ENCODE measurements around the gene MYLK2. TPM values are rescaled to one million over a fixed set of nuclear protein-coding genes. Genes with fewer than 3 reads are reported as not detected.

MYLK2 gene
- total and polyA plus RNA-seq, 7 experiments from 2014 or later, result 0.58 TPM; not detected in 6

DNA sequence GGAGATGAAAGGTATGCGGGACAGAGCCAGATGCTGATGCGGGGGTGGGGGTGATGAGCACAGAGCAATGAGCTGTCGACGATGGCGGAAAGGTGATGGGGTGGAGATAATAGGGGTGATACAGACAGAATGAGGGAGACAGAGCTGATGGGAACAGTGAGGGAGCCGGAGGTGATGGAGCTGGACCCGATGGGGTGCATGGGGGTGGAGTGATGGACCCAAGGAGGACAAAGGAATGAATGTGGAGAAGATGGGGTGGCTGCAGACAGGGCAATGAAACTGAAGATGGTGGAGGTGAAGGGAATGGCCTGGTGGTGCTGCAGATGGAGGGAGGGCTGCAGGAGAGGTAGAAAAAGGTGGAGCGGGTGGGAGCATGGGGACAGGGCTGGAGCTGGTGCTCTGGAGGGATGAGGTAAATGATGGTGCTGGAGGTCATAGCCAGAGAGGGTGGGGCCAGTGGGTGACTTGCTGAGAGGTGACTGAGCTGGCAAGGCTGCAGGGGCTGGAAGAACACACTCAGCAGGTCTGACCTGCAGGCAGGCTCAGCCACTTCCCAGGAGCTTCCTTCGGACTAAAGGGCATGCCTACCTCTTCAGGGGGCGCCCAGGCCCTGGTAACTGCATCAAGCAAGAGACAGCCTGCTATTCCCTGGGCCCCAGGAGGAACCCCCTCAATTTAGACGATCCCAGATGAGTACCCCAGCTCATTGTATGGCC, 32.2 kb downstream of the MYLK2 start:
- H3K4me1 ChIP-seq (ENCODE audit: control insufficient read depth in 2 of 2, insufficient read depth in 2 of 2, low read length in 2 of 2), result no peaks in the 10 kb centered on the region
- Mint-ChIP-seq H3K4me3 (no peak overlapping the region), H3K36me3 (peaks cover 0 to 4% (median 0%) of the 10 kb centered on the region in 5 donors), H3K27ac (no peak overlapping the region), H3K4me1 (no peaks in the 10 kb centered on the region), H3K27me3 (peaks cover 15 to 32% (median 18%) of the 10 kb centered on the region in 5 donors), H3K9me3 (peaks cover 0 to 2% (median 0%) of the 10 kb centered on the region in 11 donors)
- ChIA-PET POLR2A (interaction anchor here (0.6 kb wide), 1 partner anchor 280 kb away, joined by 4 read pairs; no protein-coding TSS in a partner anchor), CTCF (interaction anchor here (0.5 to 2.9 kb wide), 6 partner anchors 9 to 1126 kb away, joined by 3 to 16 read pairs (median 4); partner anchors contain the start of gene PDRG1)
- no peak for ATAC-seq
- H3K4me3 ChIP-seq (ENCODE audit: low read length), result no peak overlapping the region
- H3K9me3 ChIP-seq (ENCODE audit: control insufficient read depth in 2 of 3, low read length in 3 of 3), result no peaks in the 10 kb centered on the region
- no peaks in the 10 kb centered on the region for H3K36me3 ChIP-seq (ENCODE audit: control insufficient read depth in 2 of 3, insufficient read depth in 3 of 3, low read length in 3 of 3)
- no peaks in the 10 kb centered on the region for H3K27me3 ChIP-seq (ENCODE audit: control insufficient read depth in 2 of 2, insufficient read depth in 2 of 2, low read length in 2 of 2)
- no peak overlapping the region for H3K27ac ChIP-seq (ENCODE audit: low read depth, low read length)
- intact Hi-C loops (cut with micrococcal nuclease), result loop anchor here in 1 of 2 donors (10.0 kb wide), 1 partner anchor 663 kb away; no protein-coding TSS in a partner anchor
- no peak for DNase-seq

- Histone ChIP-seq H3K9me3 (ENCODE audit: control insufficient read depth in 2 of 3, low read length in 3 of 3) (no peaks in the 10 kb centered on the region), H3K27ac (ENCODE audit: low read depth, low read length) (no peak overlapping the region), H3K36me3 (ENCODE audit: control insufficient read depth in 2 of 3, insufficient read depth in 3 of 3, low read length in 3 of 3) (no peaks in the 10 kb centered on the region), H3K27me3 (ENCODE audit: control insufficient read depth in 2 of 2, insufficient read depth in 2 of 2, low read length in 2 of 2) (no peaks in the 10 kb centered on the region), H3K4me3 (ENCODE audit: low read length) (no peak overlapping the region), H3K4me1 (ENCODE audit: control insufficient read depth in 2 of 2, insufficient read depth in 2 of 2, low read length in 2 of 2) (no peaks in the 10 kb centered on the region)
- ChIA-PET CTCF (interaction anchor here (1.2 to 2.9 kb wide), 6 partner anchors 95 to 238 kb away, joined by 3 to 16 read pairs (median 5); partner anchors contain the start of gene PDRG1), POLR2A (no interaction called here)
- H3K9me3 Mint-ChIP-seq, result peaks cover 0 to 2% (median 0%) of the 10 kb centered on the region in 11 donors
- H3K27ac Mint-ChIP-seq, result no peak overlapping the region
- intact Hi-C loops (cut with micrococcal nuclease), result loop anchor here (2.0 to 10.0 kb wide), 3 partner anchors 177 to 799 kb away; no protein-coding TSS in a partner anchor
- H3K36me3 Mint-ChIP-seq, result peaks cover 0 to 4% (median 0%) of the 10 kb centered on the region in 5 donors
- H3K4me1 Mint-ChIP-seq, result peaks cover 0 to 7% (median 0%) of the 10 kb centered on the region in 7 donors
- no peak overlapping the region for H3K4me3 Mint-ChIP-seq
- peaks cover 21 to 44% (median 25%) of the 10 kb centered on the region in 5 donors for H3K27me3 Mint-ChIP-seq
- ATAC-seq (no peak), DNase-seq (no peak)
These were observed 34.3 kb downstream of the MYLK2 start for GRCh38 chr20:31853481-31853880.

DNA sequence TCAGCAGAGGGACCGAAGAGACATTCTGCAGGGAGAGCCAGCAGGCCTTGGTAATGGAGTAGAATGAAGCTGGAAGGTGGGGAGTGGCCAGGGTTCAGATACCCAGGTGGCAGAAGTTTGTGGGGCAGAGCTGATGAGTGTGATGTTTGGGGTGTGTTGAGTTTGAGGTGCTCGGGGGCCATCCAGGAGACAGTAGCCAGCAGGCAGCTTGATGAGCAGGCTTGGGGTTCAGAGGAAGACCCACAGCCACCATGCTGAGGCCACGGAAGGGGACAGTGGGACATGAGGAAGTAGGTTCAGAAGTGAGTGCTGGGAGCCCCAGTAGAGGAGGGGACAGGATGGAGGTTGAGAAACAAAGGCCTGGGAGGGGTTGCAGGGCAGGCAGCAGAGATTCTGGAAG, 37.4 kb downstream of the MYLK2 start:
- no peak for ATAC-seq
- Mint-ChIP-seq H3K27me3 (peaks cover 18 to 40% (median 34%) of the 10 kb centered on the region in 5 donors), H3K4me3 (no peak overlapping the region), H3K9me3 (no peaks in the 10 kb centered on the region), H3K27ac (no peak overlapping the region), H3K4me1 (peaks cover 0 to 18% (median 8%) of the 10 kb centered on the region in 7 donors), H3K36me3 (no peaks in the 10 kb centered on the region)
- Histone ChIP-seq H3K27me3 (ENCODE audit: control insufficient read depth in 2 of 2, insufficient read depth in 2 of 2, low read length in 2 of 2) (peaks cover 0 to 10% of the 10 kb centered on the region in 2 donors), H3K27ac (ENCODE audit: low read depth, low read length) (no peak overlapping the region), H3K4me3 (ENCODE audit: low read length) (no peak overlapping the region), H3K36me3 (ENCODE audit: control insufficient read depth in 2 of 3, insufficient read depth in 3 of 3, low read length in 3 of 3) (no peaks in the 10 kb centered on the region), H3K4me1 (ENCODE audit: control insufficient read depth in 2 of 2, insufficient read depth in 2 of 2, low read length in 2 of 2) (peaks cover 4 to 12% of the 10 kb centered on the region in 2 donors), H3K9me3 (ENCODE audit: control insufficient read depth in 2 of 3, low read length in 3 of 3) (no peaks in the 10 kb centered on the region)
- no peak for DNase-seq
- CTCF ChIA-PET, result no interaction called here
- POLR2A ChIA-PET, result no interaction called here
- intact Hi-C loops (cut with micrococcal nuclease), result loop anchor here in 1 of 2 donors (10.0 kb wide), 1 partner anchor 658 kb away; no protein-coding TSS in a partner anchor

DNA sequence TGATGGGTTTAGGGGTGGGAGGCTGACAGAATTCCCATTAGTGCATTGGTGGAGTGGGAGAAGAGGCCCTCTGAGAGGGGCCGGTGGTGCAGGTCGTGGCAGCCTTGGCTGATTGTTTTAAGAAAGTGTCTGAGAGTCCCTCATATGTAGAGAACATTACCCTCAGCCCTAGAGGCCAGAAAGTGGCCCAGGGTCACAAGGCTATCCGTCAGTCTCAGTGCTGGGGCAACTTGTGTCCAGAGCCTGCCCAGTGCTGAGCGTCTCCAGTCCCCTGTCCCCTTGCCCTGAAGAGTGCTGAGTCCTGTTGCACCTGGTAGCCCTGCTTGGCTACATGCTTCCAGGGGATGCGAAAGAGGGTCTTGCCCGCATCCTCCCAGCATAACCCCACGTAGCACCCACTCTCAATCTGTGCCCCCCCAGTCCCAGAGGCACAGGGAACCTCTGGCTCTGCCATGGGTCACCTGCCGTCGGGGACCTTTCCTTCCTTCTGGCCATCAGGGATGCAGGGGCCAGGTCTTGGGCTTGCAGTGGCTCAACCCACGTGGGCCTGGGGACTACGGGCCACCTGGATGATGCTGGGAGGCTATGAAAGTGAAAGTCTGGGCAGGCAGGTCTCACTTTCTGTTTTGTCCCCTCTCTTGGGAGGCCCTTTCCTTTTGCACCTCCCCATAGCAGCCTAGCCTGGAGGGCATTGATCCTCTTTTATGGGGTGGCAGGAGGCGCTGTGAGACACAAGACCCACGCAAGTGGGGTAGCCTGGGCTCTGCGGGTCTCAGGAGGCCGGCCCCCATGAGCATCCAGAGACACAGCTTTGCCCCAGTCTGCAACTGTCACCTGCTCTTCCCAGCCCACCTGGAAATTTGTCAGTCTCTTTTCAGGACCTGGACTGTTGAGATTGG, 39.0 kb downstream of the MYLK2 start:
- Mint-ChIP-seq H3K4me3 (peak overlapping the region in 1 of 10 donors; percentile 4), H3K9me3 (peaks cover 0 to 2% (median 0%) of the 10 kb centered on the region in 11 donors), H3K36me3 (no peaks in the 10 kb centered on the region), H3K27me3 (peaks cover 17 to 48% (median 31%) of the 10 kb centered on the region in 5 donors), H3K4me1 (peaks cover 5 to 22% (median 11%) of the 10 kb centered on the region in 7 donors), H3K27ac (no peak overlapping the region)
- ChIA-PET CTCF (interaction anchor here (0.7 kb wide), 1 partner anchor 15 kb away, joined by 3 read pairs; no protein-coding TSS in a partner anchor), POLR2A (interaction anchor here (0.7 kb wide), 1 partner anchor 77 kb away, joined by 3 read pairs; no protein-coding TSS in a partner anchor)
- H3K9me3 ChIP-seq (ENCODE audit: control insufficient read depth in 2 of 3, low read length in 3 of 3), result no peaks in the 10 kb centered on the region
- no peak overlapping the region for H3K27ac ChIP-seq (ENCODE audit: low read depth, low read length)
- no peak overlapping the region for H3K4me3 ChIP-seq (ENCODE audit: low read length)
- H3K27me3 ChIP-seq (ENCODE audit: control insufficient read depth in 2 of 2, insufficient read depth in 2 of 2, low read length in 2 of 2), result peaks cover 0 to 10% of the 10 kb centered on the region in 2 donors
- H3K36me3 ChIP-seq (ENCODE audit: control insufficient read depth in 2 of 3, insufficient read depth in 3 of 3, low read length in 3 of 3), result no peaks in the 10 kb centered on the region
- intact Hi-C loops (cut with micrococcal nuclease), result loop anchor here in 1 of 2 donors (10.0 kb wide), 1 partner anchor 657 kb away; no protein-coding TSS in a partner anchor
- no peak for DNase-seq
- peaks cover 4 to 12% of the 10 kb centered on the region in 2 donors for H3K4me1 ChIP-seq (ENCODE audit: control insufficient read depth in 2 of 2, insufficient read depth in 2 of 2, low read length in 2 of 2)
- no peak for ATAC-seq

DNA sequence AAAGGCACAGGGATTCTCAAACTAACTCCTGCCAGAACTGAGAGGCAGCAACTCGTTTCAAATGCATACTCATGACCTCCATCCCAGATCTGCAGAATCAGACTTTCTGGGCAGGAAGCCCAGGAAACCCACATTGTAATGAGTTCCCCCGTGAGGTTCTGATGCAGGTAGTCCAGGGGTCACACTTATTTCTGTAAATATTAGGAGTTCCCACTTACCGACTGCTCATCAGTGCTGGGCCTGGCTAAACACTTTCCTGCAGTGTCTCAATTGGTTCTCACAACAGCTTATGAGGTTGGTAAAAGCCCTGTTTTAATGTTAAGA, 39.6 kb downstream of the MYLK2 start:
- no peak overlapping the region for H3K27ac ChIP-seq (ENCODE audit: low read depth, low read length)
- no peaks in the 10 kb centered on the region for H3K9me3 ChIP-seq (ENCODE audit: control insufficient read depth in 2 of 3, low read length in 3 of 3)
- Mint-ChIP-seq H3K36me3 (no peaks in the 10 kb centered on the region), H3K4me1 (peaks cover 5 to 22% (median 11%) of the 10 kb centered on the region in 7 donors), H3K4me3 (peak overlapping the region in 1 of 10 donors; percentile 4), H3K9me3 (peaks cover 0 to 2% (median 0%) of the 10 kb centered on the region in 11 donors), H3K27me3 (peaks cover 17 to 49% (median 31%) of the 10 kb centered on the region in 5 donors), H3K27ac (no peak overlapping the region)
- DNase-seq (no peak), ATAC-seq (no peak)
- ChIA-PET POLR2A (interaction anchor here (0.7 kb wide), 1 partner anchor 78 kb away, joined by 3 read pairs; no protein-coding TSS in a partner anchor), CTCF (no interaction called here)
- H3K27me3 ChIP-seq (ENCODE audit: control insufficient read depth in 2 of 2, insufficient read depth in 2 of 2, low read length in 2 of 2), result peaks cover 0 to 10% of the 10 kb centered on the region in 2 donors
- H3K4me1 ChIP-seq (ENCODE audit: control insufficient read depth in 2 of 2, insufficient read depth in 2 of 2, low read length in 2 of 2), result peaks cover 4 to 12% of the 10 kb centered on the region in 2 donors
- intact Hi-C loops (cut with micrococcal nuclease), result loop anchor here in 1 of 2 donors (10.0 kb wide), 1 partner anchor 656 kb away; no protein-coding TSS in a partner anchor
- H3K4me3 ChIP-seq (ENCODE audit: low read length), result no peak overlapping the region
- no peaks in the 10 kb centered on the region for H3K36me3 ChIP-seq (ENCODE audit: control insufficient read depth in 2 of 3, insufficient read depth in 3 of 3, low read length in 3 of 3)

Measured in naive thymus-derived CD4-positive, alpha-beta T cell (primary cell).